Memory B cell (primary cell): Measurements from ENCODE around the gene YOD1.
A peak's percentile ranks its signal among the peaks of the same experiment; 100 is the strongest.
"Not testable (repeated sequence)": the region's sequence is repeated elsewhere in the genome, so short reads cannot be mapped to it uniquely, and the experiment has no call there.

ENCODE experiments used
- ATAC-seq: fragments of 150-1000 bp; cut with Tn5 transposase; 2 replicates; pipeline ENCODE4 v1.10.0; 2021; ENCODE audit warnings: low read depth, mild to moderate bottlenecking, moderate library complexity
- DNase-seq, 2 donors: peaks; one replicate each; pipeline ENCODE4 v3.0.0; 2022; ENCODE audit warnings: low spot score in 2 of 2
- H3K27ac Mint-ChIP-seq: one replicate; pipeline ENCODE4 v1.8.0; 2022; ENCODE audit warnings: mild to moderate bottlenecking, moderate library complexity, mixed read lengths
- H3K27me3 Mint-ChIP-seq: one replicate; pipeline ENCODE4 v1.8.0; 2022; ENCODE audit warnings: mixed read lengths
- H3K36me3 Mint-ChIP-seq: one replicate; pipeline ENCODE4 v1.8.0; 2022; ENCODE audit warnings: mild to moderate bottlenecking, mixed read lengths
- H3K4me1 Mint-ChIP-seq: one replicate; pipeline ENCODE4 v1.8.0; 2022; ENCODE audit warnings: mixed read lengths
- H3K4me3 Mint-ChIP-seq: one replicate; pipeline ENCODE4 v1.8.0; 2022; ENCODE audit warnings: mild to moderate bottlenecking, moderate library complexity, mixed read lengths
- H3K9me3 Mint-ChIP-seq: one replicate; pipeline ENCODE4 v1.8.0; 2022; ENCODE audit warnings: mixed read lengths

YOD1 gene

DNA sequence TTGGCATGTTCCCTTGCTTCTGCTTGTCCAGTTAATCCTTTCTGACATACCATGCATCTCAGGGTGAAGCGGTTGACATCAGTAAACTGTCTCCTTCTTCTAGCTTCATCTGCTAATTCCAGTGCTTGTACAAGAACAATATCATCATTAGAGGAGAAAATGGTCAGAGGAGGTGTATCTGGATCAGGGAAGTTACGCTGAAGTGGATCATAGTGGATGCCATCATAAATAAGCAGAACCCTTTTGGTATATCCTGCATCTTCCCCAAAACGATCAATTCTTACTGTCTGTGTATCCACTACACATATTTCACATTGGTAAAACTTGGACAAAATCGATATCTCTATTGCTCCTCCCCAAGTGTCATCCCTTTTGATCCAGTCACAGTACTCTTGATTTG lies 2.0 kb downstream of the YOD1 start:
- Mint-ChIP-seq H3K36me3 (peaks cover 4% of the 10 kb centered on the region), H3K9me3 (no peaks in the 10 kb centered on the region), H3K4me1 (peaks cover 12% of the 10 kb centered on the region), H3K27me3 (no peaks in the 10 kb centered on the region), H3K4me3 (no peak overlapping the region), H3K27ac (no peak overlapping the region)
- no peak for ATAC-seq
- DNase-seq = no peak

DNA sequence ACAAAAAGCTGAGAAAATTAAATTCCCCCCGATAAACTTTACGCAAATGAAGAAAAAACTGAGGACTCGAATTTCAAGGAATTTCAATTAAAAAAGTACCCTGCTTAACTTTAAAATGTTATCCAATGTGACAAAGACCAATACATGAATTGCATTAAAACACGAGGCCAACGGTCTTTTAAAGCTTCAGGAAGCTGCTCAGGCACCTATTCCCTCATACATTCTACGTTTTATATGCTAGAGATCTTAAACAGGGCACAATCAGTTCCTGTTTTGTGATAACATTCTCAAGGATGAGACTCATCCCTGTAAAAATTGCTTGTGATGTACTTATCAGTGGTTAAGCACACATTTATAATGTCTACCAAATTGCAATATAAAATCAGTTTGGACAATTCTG lies 3.0 kb downstream of the YOD1 start:
- no peak for ATAC-seq
- Mint-ChIP-seq H3K9me3 (no peaks in the 10 kb centered on the region), H3K36me3 (peaks cover 4% of the 10 kb centered on the region), H3K27me3 (no peaks in the 10 kb centered on the region), H3K4me3 (no peak overlapping the region), H3K27ac (no peak overlapping the region), H3K4me1 (peaks cover 11% of the 10 kb centered on the region)
- no peak for DNase-seq

- peaks cover 4% of the 10 kb centered on the region for H3K36me3 Mint-ChIP-seq
- no peak overlapping the region for H3K4me3 Mint-ChIP-seq
- no peaks in the 10 kb centered on the region for H3K9me3 Mint-ChIP-seq
- H3K4me1 Mint-ChIP-seq = peaks cover 11% of the 10 kb centered on the region
- no peak for ATAC-seq
- DNase-seq = no peak
- H3K27me3 Mint-ChIP-seq = no peaks in the 10 kb centered on the region
- no peak overlapping the region for H3K27ac Mint-ChIP-seq
Measured at GRCh38 chr1:207047505-207047904, 3.5 kb downstream of the YOD1 start.

DNA sequence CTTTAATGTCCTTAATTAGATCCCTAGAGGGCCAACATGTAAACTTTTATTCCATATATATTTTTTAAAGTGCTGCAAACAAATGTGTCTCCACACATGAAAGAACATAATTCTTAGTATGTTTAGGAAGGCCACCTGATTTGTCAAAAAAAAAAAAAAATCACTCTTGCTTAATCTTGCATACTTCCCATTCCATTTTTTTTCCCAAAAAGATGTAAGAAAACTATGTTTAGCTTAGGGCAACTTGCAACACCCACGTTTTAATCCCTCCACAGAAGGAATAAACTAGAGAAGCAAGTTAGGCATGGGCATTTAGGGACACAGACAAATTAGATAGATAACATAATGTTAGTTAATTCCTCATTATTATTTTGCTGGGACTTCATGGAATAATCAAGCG lies 5.6 kb downstream of the YOD1 start:
- no peak for ATAC-seq
- peaks cover 6% of the 10 kb centered on the region for H3K36me3 Mint-ChIP-seq
- no peaks in the 10 kb centered on the region for H3K27me3 Mint-ChIP-seq
- H3K9me3 Mint-ChIP-seq = no peaks in the 10 kb centered on the region
- H3K4me1 Mint-ChIP-seq = peaks cover 2% of the 10 kb centered on the region
- no peak overlapping the region for H3K27ac Mint-ChIP-seq
- no peak for DNase-seq
- no peak overlapping the region for H3K4me3 Mint-ChIP-seq

DNA sequence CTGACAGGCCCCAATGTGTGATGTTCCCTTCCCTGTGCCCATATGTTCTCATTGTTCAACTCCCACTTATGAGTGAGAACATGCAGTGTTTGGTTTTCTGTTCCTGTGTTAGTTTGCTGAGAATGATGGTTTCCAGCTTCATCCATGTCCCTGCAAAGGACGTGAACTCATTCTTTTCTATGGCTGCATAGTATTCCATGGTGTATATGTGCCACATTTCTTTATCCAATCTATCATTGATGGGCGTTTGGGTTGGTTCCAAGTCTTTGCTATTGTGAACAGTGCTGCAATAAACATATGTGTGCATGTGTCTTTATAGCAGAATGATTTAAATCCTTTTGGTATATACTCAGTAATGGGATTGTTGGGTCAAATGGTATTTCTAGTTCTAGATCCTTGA lies 9.6 kb downstream of the YOD1 start:
- not testable (repeated sequence) for ATAC-seq, H3K27me3 Mint-ChIP-seq, H3K4me3 Mint-ChIP-seq, H3K36me3 Mint-ChIP-seq, DNase-seq, H3K9me3 Mint-ChIP-seq, H3K27ac Mint-ChIP-seq, H3K4me1 Mint-ChIP-seq

- Mint-ChIP-seq H3K27ac (no peak overlapping the region), H3K27me3 (peaks cover 4% of the 10 kb centered on the region), H3K4me3 (no peak overlapping the region), H3K9me3 (no peaks in the 10 kb centered on the region), H3K36me3 (peaks cover 3% of the 10 kb centered on the region), H3K4me1 (no peaks in the 10 kb centered on the region)
- ATAC-seq = no peak
- DNase-seq = no peak
Measured at GRCh38 chr1:207040181-207040533, 10.9 kb downstream of the YOD1 start.

GRCh38 chr1:207039380-207040180 lies 11.4 kb downstream of the YOD1 start:
- ATAC-seq = no peak

DNA sequence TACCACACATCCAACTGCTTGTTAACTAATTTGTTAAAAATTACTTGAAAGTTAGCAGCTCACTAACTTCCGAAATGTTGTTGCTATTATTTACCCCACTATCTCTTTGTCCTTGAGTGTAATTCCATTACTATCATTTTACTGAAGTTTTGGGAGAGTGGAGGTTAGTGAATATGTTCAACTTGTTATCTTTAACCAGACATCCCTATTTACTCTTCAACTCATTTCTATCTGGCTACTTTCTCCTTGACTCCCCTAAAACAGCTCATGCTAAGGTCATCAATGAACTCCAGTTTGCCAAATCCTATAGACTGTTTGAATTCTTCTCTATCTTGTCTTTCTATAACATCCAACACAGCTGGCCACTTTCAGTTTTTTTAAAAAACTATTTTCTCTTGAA lies 14.1 kb downstream of the YOD1 start:
- Mint-ChIP-seq H3K4me1 (no peaks in the 10 kb centered on the region), H3K4me3 (no peak overlapping the region), H3K27ac (no peak overlapping the region), H3K36me3 (no peaks in the 10 kb centered on the region), H3K27me3 (peaks cover 13% of the 10 kb centered on the region), H3K9me3 (no peaks in the 10 kb centered on the region)
- ATAC-seq = no peak
- no peak for DNase-seq

More at GRCh38 chr1:207039380-207040180, 11.4 kb downstream of the YOD1 start:
- peaks cover 1% of the 10 kb centered on the region for H3K36me3 Mint-ChIP-seq
- no peaks in the 10 kb centered on the region for H3K9me3 Mint-ChIP-seq
- H3K4me3 Mint-ChIP-seq = no peak overlapping the region
- no peaks in the 10 kb centered on the region for H3K4me1 Mint-ChIP-seq
- no peak for DNase-seq
- H3K27ac Mint-ChIP-seq = no peak overlapping the region
- peaks cover 6% of the 10 kb centered on the region for H3K27me3 Mint-ChIP-seq

GRCh38 chr1:207035877-207036551 lies 15.0 kb downstream of the YOD1 start:
- no peak overlapping the region for H3K27ac Mint-ChIP-seq
- no peaks in the 10 kb centered on the region for H3K4me1 Mint-ChIP-seq
- H3K27me3 Mint-ChIP-seq = peaks cover 17% of the 10 kb centered on the region
- H3K4me3 Mint-ChIP-seq = no peak overlapping the region
- H3K36me3 Mint-ChIP-seq = no peaks in the 10 kb centered on the region
- DNase-seq (no peak), ATAC-seq (no peak)
- H3K9me3 Mint-ChIP-seq = no peaks in the 10 kb centered on the region

DNA sequence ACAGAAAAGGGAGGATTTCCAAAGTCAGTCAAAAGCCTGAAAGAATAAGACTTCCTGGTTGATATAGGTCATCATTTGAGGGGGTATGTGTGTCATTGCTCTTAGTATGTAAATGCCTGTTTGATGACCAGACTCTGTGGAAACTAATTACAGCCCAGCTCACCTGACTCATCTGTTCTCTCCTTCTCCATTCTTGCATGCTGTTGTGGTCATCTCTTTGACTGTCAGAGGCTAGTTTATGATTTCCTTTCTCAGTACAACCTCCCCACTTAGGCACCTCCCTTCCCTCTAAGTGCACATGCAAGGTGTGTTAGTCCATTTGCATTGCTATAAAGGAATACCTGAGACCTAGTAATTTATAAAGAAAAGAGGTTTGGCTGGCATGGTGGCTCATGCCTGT lies 16.0 kb downstream of the YOD1 start:
- no peak overlapping the region for H3K4me3 Mint-ChIP-seq
- no peak overlapping the region for H3K27ac Mint-ChIP-seq
- H3K4me1 Mint-ChIP-seq = no peaks in the 10 kb centered on the region
- ATAC-seq (no peak), DNase-seq (no peak)
- H3K9me3 Mint-ChIP-seq = no peaks in the 10 kb centered on the region
- peaks cover 20% of the 10 kb centered on the region for H3K27me3 Mint-ChIP-seq
- H3K36me3 Mint-ChIP-seq = no peaks in the 10 kb centered on the region

DNA sequence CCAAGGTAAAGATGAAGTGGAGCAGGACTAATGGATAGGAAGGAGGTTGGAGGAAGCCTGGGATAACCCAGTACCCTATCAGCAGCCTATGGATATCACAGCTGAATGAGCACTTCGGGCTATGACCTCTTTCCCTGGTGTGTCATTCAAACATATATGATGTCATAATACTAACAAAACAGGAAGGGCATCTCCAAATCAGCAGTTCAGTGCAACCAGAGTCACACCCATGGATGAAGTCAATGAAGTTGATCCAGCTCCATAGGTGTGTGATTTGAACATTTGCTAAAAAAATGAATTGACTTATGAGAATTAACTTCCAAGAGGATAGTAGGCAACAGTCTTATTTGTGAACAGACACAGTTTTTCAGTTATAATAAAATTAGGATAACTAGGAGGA lies 16.8 kb downstream of the YOD1 start:
- no peaks in the 10 kb centered on the region for H3K9me3 Mint-ChIP-seq
- DNase-seq (no peak), ATAC-seq (peak; percentile 38)
- H3K4me3 Mint-ChIP-seq = no peak overlapping the region
- no peaks in the 10 kb centered on the region for H3K36me3 Mint-ChIP-seq
- H3K27me3 Mint-ChIP-seq = peaks cover 21% of the 10 kb centered on the region
- no peak overlapping the region for H3K27ac Mint-ChIP-seq
- H3K4me1 Mint-ChIP-seq = no peaks in the 10 kb centered on the region

DNA sequence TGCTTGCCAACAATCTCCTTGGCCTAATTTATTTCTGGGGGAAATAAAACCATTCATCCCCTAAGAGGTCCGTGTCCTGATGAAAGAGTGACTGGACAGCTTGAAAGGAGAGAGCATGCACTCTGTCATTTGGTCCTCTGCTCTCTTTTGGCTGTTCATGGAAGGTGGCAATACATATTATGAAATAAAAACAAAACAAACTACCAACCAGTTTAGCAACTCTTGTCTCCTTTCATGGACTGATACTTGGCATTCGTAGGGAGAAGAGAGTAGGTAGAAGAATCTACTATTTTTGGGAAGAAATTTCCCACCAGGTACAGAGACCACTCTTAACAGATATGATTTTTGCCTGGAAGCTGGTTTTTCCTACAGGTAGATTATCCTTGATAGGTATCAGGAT lies 17.7 kb downstream of the YOD1 start:
- Mint-ChIP-seq H3K9me3 (no peaks in the 10 kb centered on the region), H3K4me3 (no peak overlapping the region), H3K27me3 (peaks cover 21% of the 10 kb centered on the region), H3K4me1 (no peaks in the 10 kb centered on the region), H3K36me3 (no peaks in the 10 kb centered on the region), H3K27ac (no peak overlapping the region)
- DNase-seq = no peak
- ATAC-seq = no peak

DNA sequence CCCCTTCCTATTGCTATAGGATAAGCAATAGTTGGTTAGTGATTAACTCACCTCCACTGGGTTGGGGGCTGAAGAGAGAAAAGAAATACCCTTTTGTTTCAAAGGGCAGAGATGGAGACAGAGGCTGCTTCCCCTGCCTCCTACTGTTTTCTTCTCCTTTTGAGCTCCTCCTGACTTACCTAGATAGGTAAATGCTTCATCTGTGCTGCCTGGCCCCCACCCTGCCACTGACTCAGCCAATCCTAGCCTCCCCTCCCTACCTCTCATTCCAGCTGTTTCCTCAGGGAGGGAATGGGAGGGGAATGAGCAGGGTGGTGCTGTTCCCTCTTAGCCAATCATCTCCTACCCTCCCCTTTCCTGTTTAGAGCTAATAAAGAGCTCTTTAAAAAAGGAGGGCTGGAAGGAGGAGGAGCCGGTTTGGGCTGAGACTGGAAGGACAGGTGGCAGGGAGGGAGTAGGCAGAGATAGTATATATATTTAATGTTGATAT lies 18.4 kb downstream of the YOD1 start, which contains the start of gene C1orf116:
Gene C1orf116 (minus strand): TSS at position 229 of the 490 bp plus-strand sequence. CDS start 5,158 bp downstream, outside the sequence.
- Mint-ChIP-seq H3K4me3 (no peak within 1 kb of the TSS), H3K9me3 (no peaks in the 10 kb centered on the region), H3K27me3 (peaks cover 21% of the 10 kb centered on the region), H3K4me1 (no peaks in the 10 kb centered on the region), H3K36me3 (no peaks in the 10 kb centered on the region), H3K27ac (no peak within 1 kb of the TSS)
- ATAC-seq (no peak), DNase-seq (no peak)

DNA sequence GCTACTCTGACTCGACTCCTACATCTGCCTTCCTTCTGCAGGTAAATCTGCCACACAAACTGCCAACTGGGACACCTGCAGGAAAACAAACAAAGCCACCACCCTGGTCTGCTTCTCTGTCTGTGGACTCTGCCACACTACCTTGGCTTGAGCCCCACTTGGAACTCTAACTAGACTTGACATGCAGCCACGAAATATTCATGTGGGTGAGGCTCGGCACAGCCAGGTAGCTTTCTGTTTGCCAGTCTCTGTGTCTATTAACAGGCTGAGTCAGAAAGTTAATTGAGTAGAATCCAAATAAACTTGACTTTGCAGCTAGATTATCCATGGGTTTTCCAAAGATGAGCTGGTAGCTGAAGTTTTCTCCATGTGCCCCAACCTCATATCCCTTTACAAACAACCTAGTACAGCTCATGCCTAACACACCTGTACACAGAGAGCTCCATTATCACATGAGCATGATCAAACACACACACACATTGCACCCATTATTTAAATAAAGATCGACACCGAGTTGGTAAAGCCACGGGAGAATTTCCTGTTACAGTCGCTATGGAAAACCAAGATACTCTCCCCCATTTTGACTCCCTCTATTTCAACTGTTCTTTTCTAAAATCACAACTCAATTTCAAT lies 19.3 kb downstream of the YOD1 start:
- Mint-ChIP-seq H3K27ac (no peak overlapping the region), H3K4me1 (no peaks in the 10 kb centered on the region), H3K4me3 (no peak overlapping the region), H3K27me3 (peaks cover 27% of the 10 kb centered on the region), H3K9me3 (no peaks in the 10 kb centered on the region), H3K36me3 (no peaks in the 10 kb centered on the region)
- ATAC-seq = no peak
- DNase-seq = no peak
